Erythroblast (primary cell): ENCODE results near the gene S100A7A.

ENCODE experiments used
- GATA1 ChIP-seq: IDR thresholded peaks from 2 replicates; pipeline ENCODE4 v1.6.1; 2011; ENCODE audit warnings: low read depth, mild to moderate bottlenecking, control low read depth, low read length, moderate library complexity
- POLR2A ChIP-seq: IDR thresholded peaks from 2 replicates; pipeline ENCODE4 v1.6.1; 2011; ENCODE audit warnings: mild to moderate bottlenecking, low read length

DNA sequence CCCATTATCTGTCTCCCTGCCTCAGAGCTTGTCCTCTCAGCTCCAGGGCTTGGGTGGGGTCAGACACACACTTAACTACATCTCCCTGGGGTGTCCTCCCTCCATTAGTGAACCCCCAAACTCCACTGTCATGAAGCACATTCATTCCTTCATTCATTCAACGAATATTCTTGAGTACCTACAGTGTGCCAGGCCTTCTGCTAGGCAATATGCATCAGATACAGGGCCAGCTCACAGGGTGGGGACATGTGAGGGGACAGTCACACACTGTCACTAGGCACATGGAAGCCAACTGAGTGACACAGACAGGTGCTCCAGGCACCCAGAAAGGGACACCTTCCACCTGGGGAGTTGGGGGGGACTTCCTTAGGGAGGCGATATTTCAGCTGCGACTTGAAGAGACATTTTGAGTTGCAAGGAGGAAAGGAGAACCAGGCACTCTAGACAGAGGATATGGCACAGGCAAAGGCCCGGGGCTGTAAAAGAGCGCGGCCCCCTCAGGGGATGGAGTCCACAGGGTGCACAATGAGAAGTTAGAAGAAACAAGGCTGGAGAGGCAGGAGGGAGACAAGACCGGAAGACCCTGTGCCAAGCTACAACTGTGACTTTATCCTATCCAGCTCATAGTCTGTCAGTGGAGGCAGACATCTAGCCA lies 16.8 kb upstream of the S100A7A start:
- TF ChIP-seq POLR2A (no peak), GATA1 (no peak)
